ENCODE results near the gene BCAS1.

Gene BCAS1

GRCh38 chr20:54021446-54022235 lies 48.8 kb downstream of the BCAS1 start:
- no peak for DNase-seq (ENCODE audit: low read depth)

DNA sequence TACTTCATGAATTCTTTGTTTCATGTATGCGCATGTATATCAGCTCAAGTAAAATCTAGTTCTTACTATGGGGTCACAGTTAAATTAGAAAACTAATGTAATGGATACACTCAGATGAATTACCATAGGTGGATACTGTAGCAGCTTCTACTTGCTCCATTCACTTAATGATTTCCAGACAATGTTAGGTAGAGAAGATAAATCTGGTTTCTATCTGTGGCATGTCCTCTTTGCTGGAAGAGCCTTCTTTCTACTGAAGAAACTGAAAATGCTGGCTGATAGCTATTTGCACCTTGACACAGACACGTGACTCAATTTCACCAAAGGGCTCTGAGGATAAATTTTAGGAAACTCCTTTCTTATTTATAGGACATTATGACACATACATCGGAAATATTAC lies 49.5 kb downstream of the BCAS1 start:
- no peak for TF ChIP-seq CTCF (IDR thresholded peaks at IDR 0.05; ENCODE audit: low read depth, low read length, missing control alignments)

More at GRCh38 chr20:54021446-54022235, 48.8 kb downstream of the BCAS1 start:
- no peak for TF ChIP-seq CTCF (IDR thresholded peaks at IDR 0.05; ENCODE audit: low read depth, low read length, missing control alignments)
- no peak overlapping the region for H3K4me3 ChIP-seq (ENCODE audit: low read depth, low read length)

DNA sequence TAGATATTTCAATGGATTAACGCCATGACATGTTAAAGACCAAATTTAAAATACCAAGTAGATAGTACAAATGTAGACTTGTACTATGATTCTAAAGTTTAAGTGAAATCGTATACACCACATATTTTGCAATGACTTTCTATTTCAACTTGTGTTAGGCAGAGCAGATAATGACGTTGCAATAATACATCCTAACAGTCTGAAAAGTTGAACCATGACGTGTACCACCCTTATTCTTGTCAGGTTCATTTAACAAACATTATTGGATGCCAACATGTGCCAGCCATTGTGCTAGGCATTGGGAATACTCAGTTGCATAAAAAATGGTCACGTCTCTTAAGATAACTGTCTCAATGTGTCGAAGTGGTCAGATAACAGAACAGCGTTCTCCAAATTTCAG lies 50.0 kb downstream of the BCAS1 start:
- DNase-seq (ENCODE audit: low read depth), result no peak
- H3K4me3 ChIP-seq (ENCODE audit: low read depth, low read length), result no peak overlapping the region
- no peak for TF ChIP-seq CTCF (IDR thresholded peaks at IDR 0.05; ENCODE audit: low read depth, low read length, missing control alignments)

More for the DNA sequence above, 49.5 kb downstream of the BCAS1 start:
- DNase-seq (ENCODE audit: low read depth), result no peak
- H3K4me3 ChIP-seq (ENCODE audit: low read depth, low read length), result no peak overlapping the region

- no peak overlapping the region for H3K4me3 ChIP-seq (ENCODE audit: low read depth, low read length)
- TF ChIP-seq CTCF (IDR thresholded peaks at IDR 0.05; ENCODE audit: low read depth, low read length, missing control alignments), result no peak
- DNase-seq (ENCODE audit: low read depth), result no peak
Measured at GRCh38 chr20:54019585-54019984, 50.8 kb downstream of the BCAS1 start.

DNA sequence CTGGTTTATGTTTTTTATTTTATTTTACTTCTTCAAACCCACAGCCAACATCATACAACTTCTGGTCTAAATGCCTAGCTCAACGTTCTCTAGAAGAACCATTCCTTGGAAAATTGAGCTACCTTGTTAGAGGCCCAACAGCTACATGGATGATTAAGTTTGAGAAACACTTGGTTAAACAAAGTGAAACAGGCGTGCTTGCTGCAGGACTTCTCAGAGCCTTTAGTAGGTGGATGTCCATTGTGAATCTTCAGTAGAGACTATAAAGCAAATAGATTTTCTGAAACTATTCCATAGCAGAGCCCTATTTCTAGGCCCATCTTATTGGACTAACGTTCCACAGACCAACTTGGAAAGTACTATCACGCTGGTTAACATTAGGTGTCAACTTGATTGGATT lies 51.3 kb downstream of the BCAS1 start:
- TF ChIP-seq CTCF (IDR thresholded peaks at IDR 0.05; ENCODE audit: low read depth, low read length, missing control alignments), result no peak
- H3K4me3 ChIP-seq (ENCODE audit: low read depth, low read length), result no peak overlapping the region
- DNase-seq (ENCODE audit: low read depth), result no peak

DNA sequence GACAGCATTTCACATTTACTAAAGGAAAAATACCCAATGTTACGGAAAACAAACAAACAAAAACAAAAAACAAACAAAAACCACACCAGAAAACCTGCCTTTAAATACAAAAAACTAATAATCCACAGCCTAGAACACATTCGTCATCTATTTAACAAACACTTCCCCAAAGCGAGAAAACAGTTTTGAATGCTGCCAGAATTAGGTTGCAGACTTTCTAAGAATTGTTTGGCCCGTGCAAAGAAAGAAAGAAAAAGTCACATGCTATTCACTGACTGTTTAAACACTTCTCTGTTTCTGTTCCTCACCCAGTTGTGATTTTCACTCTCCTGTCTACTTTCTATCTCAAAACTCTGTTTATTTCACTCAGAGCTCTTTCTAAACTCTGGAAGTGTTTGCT lies 52.5 kb downstream of the BCAS1 start:
- DNase-seq (ENCODE audit: low read depth), result peak; percentile 83
- H3K4me3 ChIP-seq (ENCODE audit: low read depth, low read length), result peak overlapping the region; percentile 2; the same call in 1 of the 2 replicates
- TF ChIP-seq CTCF (IDR thresholded peaks at IDR 0.05; ENCODE audit: low read depth, low read length, missing control alignments), result no peak

DNA sequence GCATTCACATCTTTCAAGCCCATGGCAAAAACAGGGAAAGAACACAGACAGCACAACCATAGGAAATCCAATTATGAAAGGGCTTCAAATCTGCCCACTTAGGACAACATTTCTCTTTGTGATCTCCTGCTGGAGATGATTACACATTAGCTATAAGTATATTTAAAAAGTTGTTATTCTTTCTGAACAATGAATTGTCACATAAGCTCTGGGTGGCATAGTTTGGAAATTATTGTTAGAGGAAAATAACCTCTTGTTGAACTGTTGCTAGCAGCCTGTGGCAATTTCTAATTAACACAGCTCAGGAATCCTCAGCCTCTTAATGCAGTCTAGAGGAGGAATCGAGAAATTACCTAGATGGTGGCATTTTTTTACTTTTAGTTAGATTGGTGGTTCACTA lies 54.9 kb downstream of the BCAS1 start:
- no peak for TF ChIP-seq CTCF (IDR thresholded peaks at IDR 0.05; ENCODE audit: low read depth, low read length, missing control alignments)
- DNase-seq (ENCODE audit: low read depth), result no peak
- no peak overlapping the region for H3K4me3 ChIP-seq (ENCODE audit: low read depth, low read length)
